Putamen (tissue), 1 donor: ENCODE measurements around the gene AIFM3.

ENCODE experiments used
- DNase-seq: peaks from one replicate; pipeline ENCODE4 v3.0.0-alpha.2; 2016; ENCODE audit warnings: low spot score

AIFM3 gene

DNA sequence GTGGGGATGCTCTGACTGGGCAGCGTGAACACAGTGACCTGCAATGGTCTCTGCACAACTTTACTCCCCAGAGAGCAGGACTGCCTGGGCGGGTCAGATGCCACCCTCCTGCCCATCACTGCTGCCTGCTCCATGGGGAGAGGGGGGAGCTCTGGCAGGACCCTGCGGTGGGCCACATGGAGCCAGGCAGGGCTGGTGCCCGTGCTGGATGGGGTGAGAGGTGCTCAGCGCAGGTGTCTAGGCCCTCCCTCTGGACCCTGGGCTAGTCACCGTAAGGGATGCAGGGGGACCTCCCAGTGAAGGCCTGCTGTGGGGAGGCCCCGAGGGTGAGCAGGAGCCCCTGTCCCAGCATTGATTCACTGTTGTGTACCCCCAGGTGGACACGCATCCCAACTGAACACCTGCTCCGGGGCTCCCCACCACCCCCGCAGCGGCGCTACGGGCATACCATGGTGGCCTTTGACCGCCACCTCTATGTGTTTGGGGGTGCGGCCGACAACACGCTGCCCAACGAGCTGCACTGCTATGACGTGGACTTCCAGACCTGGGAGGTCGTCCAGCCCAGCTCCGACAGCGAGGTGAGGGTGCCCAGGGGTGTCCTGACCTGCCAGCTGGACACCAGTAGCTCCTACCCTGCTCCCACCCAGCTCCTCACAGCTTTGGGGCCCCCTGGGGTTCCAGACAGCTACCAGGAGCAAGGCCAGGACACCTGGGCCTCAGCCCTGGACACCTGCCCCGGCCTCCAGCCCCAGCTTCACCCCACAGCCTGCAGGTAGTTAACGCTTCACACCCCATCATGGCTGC, 24.4 kb downstream of the AIFM3 start:
- DNase-seq = no peak

DNA sequence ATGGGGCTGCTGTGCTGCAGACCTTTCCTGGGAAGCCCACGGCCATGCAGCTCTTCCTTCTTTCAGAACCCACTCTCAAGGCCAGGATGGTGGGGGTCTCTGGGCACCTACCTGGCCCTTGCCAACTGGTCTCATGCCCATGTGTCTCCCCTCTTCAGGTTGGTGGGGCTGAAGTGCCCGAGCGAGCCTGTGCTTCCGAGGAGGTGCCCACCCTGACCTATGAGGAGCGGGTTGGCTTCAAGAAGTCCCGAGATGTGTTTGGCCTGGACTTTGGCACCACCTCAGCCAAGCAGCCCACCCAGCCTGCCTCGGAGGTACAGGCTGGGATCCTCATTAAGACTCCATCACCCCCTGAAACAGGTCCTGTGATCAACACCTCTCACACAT, 25.0 kb downstream of the AIFM3 start:
- DNase-seq = no peak

DNA sequence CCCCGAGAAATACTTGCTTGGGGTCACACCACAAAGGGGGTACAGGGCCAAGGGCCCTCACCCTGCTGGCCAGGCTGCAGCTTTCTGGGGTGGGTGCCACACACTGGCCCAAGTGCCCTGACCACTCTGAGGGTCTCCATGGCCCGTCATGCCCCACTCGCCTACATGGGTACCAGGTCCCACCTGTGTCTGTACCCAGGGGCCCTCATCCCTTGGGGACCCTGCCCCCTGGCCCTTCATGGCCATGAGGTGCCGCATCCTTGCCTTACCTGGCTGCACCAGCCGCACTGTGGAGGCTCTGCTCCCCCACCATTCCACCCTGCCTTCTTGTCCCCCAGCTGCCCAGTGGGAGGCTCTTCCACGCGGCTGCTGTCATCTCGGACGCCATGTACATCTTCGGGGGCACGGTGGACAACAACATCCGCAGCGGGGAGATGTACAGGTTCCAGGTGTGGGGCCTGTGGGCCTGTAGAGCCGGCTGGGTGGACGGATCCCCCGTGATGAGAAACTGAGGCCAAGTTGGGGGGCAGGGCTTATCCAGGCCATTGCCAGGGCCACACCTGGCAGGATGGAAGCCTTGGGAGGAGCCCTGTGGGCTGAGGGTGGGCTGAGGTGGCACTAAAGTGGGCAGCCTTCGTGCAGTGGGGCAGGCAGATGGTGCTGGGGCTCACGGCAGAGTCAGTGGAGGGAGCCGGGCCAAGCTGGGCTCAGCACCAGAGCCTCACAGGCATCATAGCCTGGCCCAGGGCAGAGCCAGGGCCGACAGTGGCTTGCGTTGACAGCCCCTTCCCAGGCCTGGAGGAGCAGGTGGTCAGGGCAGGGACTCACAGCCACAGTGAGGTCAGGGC, 25.6 kb downstream of the AIFM3 start:
- DNase-seq = no peak

DNA sequence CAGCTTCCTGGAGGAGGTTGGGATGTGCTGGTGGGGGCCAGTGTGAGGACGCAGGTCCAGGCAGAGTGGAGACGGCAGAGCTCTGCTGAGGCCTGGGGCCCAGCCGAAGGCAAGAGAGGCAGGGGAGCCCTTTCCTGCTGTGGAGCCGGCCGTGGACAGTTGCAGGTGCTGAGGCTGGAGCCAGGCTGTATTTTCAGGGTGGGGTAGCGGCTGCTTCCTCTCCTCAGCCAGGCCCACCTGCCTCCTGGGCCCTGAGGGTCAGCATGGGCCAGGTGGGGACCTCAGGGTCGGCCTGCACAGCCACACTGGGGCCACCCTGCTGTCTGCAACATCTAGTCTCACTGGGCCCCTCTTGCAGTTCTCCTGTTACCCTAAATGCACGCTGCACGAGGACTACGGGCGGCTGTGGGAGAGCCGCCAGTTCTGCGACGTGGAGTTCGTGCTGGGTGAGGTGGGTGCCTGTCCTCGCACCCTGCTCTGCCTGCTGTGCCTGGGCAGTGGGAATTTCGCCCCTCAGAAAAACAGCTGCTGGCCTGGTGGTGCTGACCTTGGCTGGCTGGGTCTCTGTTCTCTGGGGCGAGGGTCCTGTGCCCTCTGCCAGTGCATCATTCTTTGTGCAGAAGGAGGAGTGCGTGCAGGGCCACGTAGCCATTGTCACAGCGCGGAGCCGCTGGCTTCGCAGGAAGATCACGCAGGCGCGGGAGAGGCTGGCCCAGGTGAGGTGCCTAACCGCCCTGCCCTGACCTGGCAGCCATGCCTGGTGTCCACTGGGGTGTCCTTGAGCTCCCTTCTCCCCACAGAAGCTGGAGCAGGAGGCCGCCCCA, 26.5 kb downstream of the AIFM3 start:
- DNase-seq = no peak

DNA sequence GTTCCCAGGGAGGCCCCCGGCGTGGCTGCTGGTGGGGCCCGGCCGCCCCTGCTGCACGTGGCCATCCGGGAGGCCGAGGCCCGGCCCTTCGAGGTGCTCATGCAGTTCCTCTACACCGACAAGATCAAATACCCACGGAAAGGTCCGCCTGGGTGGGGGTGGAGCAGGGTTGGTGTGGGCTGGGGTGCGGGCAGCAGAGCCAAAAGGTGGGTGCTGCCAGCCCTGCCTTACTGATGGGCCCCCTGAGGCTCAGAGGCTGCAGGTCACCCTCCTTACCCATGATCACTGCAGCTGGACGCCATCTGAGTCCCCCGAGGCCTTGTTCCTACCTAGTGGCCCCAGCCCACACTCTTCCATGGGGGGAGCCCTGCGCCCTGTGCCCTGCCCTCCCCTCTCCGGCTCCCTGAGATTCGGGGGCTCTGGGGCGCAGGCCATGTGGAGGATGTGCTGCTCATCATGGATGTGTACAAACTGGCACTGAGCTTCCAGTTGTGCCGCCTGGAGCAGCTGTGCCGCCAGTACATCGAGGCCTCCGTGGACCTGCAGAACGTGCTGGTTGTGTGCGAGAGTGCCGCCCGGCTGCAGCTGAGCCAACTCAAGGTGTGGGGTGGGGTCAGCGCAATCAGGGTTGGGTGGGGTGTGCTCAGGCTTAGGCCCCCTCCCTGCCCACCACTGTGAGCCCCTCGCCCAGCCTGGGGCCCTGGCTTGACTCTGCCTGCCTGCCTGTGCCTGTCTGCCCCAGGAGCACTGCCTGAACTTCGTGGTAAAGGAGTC, 27.3 kb downstream of the AIFM3 start:
- no peak for DNase-seq

DNA sequence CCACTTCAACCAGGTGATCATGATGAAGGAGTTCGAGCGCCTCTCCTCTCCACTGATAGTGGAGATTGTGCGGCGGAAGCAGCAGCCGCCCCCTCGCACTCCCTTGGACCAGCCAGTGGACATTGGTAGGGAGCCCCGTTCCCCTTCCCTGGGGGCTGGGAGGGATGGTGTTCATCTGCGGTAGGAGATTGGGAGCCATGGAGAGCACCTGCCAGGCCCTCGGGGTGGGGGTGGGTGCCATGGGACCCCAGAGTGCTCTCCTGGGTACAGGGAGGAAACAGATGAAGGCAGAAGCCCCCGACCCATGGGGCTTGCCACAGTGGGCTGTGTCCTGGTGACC, 27.8 kb downstream of the AIFM3 start:
- no peak for DNase-seq

DNA sequence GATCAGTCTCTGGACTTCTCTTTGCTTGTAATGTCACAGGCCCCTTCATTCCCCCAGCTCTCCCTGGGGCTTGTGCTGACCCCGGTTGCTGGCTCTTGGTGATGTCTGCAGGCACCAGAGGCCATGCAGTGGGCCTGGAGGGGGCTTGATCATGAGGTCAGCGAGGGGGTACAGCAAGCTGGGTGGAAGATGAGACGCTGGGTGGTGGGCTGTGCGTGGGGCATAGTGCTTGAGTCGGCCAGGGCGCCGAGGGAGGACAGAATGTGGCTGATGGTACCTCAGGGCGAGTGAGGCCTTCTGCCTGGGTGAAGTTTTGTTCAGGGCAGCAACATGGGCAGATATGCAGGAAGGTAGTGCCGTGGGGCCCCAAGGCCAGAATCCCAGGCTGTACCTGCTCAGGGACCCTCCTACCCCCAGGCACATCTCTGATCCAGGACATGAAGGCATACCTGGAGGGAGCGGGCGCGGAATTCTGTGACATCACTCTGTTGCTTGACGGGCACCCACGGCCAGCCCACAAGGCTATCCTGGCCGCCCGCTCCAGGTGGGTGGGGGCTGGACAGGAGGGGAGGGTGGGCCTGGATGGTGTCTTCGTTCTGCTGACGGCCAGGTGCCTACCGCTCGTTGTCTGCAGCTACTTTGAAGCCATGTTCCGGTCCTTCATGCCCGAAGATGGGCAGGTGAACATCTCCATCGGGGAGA, 28.4 kb downstream of the AIFM3 start:
- no peak for DNase-seq

DNA sequence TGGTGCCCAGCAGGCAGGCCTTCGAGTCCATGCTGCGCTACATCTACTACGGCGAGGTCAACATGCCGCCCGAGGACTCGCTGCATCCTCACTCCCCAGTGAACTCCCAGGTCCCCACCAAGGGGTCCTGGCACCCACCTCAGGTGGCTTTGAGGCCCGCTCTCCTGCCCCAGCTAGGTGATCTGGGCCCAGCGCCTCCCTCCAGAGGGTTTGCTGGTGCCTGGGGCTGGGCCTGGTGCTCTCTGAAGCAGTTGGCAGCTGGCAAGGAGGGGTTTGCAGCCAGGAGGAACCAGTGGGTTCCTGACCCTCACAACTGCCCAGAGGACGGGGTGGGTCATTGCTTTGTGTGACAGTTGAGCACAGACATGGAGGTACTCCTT, 29.0 kb downstream of the AIFM3 start:
- no peak for DNase-seq

DNA sequence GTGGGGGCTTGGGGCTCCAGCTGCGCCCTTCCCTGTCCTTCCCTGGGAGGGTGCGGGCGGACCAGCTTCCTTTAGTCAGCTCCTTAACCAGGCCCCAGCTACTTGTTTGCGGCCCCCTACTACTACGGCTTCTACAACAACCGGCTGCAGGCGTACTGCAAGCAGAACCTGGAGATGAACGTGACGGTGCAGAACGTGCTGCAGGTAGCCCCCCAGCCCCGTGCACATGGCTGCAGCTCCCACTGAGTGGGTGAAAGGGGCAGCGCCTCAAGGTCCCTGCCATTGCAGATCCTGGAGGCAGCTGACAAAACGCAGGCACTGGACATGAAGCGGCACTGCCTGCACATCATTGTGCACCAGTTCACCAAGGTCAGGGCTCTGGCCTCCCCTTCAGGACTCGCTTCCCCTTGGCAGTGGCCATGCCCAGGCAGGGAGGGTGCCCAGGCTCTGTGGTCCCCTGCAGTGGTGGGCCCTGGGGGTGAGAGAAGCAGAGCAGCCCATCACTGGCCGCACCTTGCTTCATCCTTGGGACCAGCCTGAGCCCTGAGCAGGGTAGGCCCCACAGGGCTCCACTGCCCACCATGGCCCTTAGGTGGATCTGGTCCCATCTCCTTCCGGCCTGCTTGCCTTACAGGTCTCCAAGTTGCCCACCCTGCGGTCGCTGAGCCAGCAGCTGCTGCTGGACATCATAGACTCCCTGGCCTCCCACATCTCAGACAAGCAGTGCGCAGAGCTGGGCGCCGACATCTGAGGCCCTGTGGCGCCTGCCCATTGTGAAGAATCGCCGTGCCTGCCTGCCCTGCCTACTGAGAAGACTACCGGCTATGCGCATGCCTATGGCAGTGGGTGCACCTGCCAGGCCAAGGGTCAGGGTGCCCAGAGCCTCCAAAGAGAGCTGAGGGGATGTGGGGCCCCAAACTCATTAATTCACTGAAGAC, 29.8 kb downstream of the AIFM3 start:
- no peak for DNase-seq

DNA sequence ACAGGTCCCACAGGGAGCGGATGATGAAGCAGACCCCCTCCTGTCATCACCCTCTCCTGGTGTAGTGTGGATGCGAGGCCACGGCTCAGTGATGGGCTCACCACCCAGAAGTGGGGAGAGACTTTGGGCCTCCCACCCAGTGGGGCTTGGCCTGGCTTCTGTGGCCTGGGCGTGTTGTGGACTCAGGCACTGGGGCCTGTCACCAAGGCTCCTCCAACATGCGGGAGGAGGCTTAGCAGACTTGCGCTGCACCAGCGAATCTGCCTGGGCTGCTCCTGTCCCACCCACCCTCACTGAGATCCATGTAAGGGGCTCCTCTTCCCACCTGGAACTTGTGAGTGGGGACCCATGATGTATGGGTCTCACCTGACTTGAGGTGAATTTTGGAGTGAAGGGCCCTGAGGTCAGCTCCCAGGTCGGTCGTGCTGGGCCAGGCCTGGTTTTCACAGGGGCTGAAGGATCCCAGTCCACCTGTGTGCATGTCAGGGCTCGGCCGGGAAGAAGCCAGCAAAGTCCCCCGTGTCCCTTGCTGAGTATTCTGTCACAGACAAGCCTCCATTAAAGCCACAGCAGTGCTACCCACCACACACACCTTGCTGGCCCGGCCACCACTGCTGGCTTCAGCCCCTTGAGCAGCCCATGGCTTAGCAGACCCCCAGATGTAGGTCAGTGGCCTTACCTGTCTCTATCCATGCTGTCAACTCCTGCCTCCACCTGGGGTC, 30.6 kb downstream of the AIFM3 start:
- no peak for DNase-seq

DNA sequence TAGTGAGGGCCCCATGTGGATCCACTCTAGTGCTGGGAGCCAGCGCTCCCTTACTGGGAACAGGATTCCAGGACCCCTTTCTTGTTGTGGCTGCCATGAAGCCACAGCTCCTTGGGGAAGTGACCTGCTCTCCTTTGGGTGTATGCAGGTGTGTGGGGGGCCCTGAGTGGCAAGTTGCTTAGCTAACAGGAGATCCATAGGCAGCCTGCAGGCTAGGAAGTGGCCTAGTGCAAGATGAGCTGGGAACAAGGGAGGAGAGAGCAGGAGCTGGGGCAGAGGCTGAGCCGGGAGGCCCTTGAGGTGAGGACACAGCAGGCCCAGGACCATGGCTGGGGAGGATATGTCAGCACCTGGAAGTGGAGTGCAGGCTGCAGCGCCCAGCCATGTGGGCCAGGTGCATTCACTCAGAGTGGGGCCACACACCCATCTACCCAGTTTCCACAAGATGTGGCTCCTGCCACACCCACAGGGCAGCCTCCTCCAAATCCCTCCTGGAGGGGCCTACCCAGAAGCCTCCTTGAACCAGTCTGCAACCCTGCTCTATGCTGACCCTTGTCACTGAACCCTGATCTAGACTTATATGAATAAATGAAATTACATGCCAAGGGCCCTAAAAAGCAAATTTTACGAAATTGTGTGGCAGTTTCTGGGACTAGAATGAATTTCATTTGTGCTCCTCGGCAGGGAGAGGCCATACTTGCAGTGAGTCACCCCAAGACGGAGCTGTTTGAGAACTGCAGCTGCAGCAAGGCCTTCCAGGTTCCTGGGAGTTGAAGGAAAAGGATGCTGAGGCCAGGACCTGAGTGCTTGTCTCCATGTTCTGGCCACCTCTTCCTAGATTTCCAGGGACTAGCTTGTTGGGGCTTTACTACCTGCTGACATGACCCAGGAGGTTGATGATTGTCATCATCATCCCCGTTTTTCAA, 31.6 kb downstream of the AIFM3 start:
- no peak for DNase-seq

DNA sequence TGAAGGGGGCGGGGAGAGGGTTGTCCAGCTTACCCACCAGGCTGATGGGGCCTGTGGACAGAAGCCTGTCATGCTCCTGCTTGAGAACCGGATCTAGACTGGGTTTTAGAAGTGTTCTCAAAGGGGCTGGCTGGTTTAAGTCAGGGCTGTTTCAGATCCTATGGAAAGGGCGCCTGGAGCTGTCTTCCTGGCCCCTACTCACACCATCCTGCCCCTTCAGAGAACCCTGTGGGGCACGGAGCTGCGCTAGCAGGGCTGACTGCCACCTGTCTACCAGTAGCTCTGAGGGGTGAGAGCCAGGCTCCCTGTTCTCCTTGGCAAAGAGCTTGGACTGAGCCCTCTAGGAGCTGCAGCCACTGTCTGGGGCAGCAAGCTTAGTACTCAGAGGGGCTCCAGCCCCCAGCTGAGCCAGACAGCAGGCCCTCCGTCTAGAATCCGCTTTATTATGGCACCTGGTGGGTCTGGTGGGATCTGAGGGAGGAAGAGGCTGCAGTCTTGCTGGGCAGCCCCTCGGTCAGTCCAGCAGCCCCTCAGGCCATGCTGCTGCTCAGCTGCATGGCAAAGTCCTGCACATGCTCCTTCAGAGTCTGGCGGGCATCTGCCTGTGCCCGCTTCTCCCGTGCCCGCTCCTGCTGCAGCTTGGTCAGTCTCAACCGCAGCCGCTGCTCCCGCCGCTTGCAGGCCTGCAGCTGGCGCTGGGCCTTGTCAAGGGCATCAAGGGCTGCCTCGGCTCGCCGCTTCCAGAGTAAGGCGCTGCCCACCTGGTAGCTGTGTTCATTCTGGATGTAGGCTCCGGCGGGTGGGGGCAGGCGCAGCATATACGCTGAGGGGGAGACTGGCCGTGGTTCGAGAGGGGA, 32.5 kb downstream of the AIFM3 start:
- no peak for DNase-seq

DNA sequence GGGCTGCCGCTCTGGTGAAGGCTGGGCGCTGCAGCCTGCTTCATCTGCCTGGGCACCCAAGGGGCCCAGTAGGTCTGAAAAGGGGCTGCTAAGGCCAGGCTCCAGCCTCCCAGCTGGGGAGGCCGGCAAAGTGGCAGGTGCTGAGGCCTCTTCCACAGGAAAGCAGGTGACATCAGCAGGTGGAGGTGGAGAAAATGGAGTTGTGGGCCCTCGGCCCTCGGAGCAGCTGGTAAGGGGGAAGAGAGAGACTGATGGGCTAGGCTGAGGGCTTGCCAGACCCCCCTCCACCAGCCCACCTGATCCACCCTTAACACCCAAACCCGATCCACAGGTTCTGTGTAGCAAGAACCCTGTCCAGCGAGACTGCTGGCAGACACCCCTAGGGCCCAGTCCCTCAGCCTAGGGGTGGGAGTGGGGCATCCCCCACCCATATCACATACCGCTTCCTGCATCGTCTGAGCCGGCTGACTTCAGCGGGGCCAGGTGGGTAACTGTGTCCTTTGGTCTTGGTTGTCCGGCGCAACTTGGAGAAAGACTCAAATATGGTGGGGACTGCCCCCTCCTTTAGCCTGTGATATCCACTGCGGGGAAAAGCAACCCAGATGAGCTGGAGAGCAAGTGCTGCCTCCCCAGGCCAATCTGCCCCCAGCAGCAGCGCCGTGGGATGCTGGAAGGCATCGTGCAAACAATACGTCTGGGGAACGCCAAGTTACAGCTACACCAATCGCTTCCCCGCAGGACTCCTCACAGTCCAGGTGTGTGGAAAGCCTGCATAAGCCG, 33.3 kb downstream of the AIFM3 start:
- DNase-seq = no peak

DNA sequence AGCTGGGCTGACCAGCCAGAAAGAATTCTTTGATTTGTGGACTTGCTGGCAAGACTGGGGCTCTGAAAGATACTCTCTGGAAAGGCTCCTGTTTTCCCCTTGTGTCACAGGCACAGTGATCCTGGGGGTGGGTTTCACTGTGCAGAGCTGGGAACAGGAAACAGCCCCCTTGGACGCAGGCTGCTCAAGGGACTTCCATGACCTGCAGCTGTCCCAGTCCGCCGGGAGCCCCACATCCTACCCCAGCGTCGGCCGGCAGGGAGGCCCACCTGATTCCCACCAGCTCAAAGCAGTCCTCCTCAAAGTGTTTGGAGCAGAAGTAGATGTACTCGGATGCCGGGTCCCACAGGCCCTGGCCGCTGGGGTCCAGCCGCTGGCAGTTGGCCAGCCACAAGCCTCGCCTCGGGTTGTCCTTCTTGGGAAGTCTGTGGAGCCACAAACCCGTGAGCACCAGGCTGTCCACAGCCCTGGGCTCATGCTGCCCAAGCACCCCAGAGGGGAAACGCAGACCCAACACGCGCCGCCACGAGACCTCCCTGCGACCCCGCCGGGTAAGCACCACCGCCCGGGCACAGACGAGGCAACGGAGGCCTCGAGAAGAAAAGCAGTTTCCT, 34.0 kb downstream of the AIFM3 start:
- DNase-seq = no peak

DNA sequence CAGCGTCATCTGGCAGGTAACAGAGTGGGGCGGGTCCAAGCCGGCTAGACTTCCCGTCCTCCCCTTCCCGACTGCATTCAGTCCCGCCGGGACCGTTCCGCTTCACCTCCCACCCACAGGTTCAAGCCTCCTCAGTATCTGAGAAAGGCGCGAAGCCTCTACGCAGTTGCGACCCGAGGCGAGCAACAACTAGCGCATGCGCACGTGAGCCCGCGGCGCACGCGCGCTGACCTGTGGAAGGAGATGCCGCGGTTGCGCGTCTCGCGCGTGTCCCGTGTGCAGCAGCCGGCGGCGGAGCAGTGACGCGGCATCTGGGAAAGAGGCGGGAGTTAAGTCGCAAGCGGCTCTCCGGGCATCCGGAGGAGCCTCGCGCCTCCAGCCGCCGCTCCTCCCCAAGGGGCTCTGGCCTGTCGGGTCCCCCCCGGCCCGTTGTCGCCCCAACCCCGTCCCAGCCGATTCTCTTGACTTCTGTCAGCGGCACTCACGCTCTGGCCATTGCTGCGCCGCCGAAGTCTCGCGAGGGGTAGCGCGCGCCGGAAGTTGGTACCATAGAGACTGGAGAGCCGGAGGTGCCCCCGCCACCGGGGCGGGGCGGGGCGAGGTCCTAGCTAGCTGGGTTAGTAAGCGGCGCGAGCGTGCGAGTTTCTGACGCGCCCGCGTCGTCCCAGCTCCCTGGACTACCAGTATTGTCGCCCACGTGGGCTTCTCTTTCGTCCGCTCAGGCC, 34.7 kb downstream of the AIFM3 start, which contains the start of gene THAP7:
Gene THAP7 (minus strand): TSS at position 518 of the 725 bp plus-strand sequence. CDS start 207 bp downstream, at position 311.
- DNase-seq = peak; percentile 96
